Left lung (tissue), 10 donors: ENCODE data around the gene IL17RE. TPM values are rescaled to one million over a fixed set of nuclear protein-coding genes. Genes with fewer than 3 reads are reported as not detected.

Experiments
- ATAC-seq: fragments of 200-7000 bp; cut with Tn5 transposase; one replicate; pipeline ENCODE4 v1.9.1; 2020; ENCODE audit warnings: moderate library complexity
- DNase-seq, 4 donors: peaks; one replicate each; pipeline ENCODE4 v3.0.0-alpha.2; 2013 to 2020
- H3K27ac ChIP-seq, 2 donors: fragments of 200-600 bp; sonication (generic) in 1 of 2; one replicate each; pipeline versions ENCODE4 v1.5.0 to v1.8.0; 2020 to 2021
- H3K27me3 ChIP-seq, 2 donors: fragments of 200-600 bp; sonication (generic) in 1 of 2; one replicate each; pipeline versions ENCODE4 v1.5.0 to v1.8.0; 2020 to 2021
- H3K36me3 ChIP-seq, 2 donors: fragments of 200-600 bp; sonication (generic) in 1 of 2; one replicate each; pipeline versions ENCODE4 v1.5.0 to v1.8.0; 2020 to 2021
- H3K4me1 ChIP-seq, 2 donors: fragments of 200-600 bp; one replicate each; pipeline ENCODE4 v1.8.0; 2021
- H3K4me3 ChIP-seq, 2 donors: fragments of 200-600 bp; sonication (generic) in 1 of 2; one replicate each; pipeline versions ENCODE4 v1.5.0 to v1.8.0; 2020 to 2021; ENCODE audit warnings: mild to moderate bottlenecking in 1 of 2
- H3K9me3 ChIP-seq, 2 donors: fragments of 200-600 bp; sonication (generic) in 1 of 2; one replicate each; pipeline versions ENCODE4 v1.5.0 to v1.8.0; 2020 to 2021
- intact Hi-C, 2 donors: fragments of 100-400 bp; cut with DNase I; formaldehyde crosslinking; loops; one replicate each; pipeline versions ENCODE4 v1.11.2 to v1.14.2; 2022
- polyA plus RNA-seq, 6 donors: library from polyadenylated mRNA; unstranded; fragments of 120-200 nt; gene quantifications; one replicate each; pipeline ENCODE4 v1.2.1, GENCODE V29; 2013; ENCODE audit not compliant: insufficient read length in 6 of 6
- total RNA-seq, 2 donors: library from RNA; stranded (reverse); fragmentation: NEBNext Ultra II Directional; extraction: Animal tissue kit (Norgen Biotek cat#: 25700); gene quantifications; one replicate each; pipeline ENCODE4 v1.2.1, GENCODE V29; 2021
- TF ChIP-seq, protein P1 (sequence below), 2 donors: fragments of 200-600 bp; sonication (generic) in 1 of 2; IDR thresholded peaks; one replicate each; pipeline versions ENCODE4 v1.5.0 to v1.8.0; 2021; ENCODE audit warnings: antibody characterized with exemption in 2 of 2
- donor health status: DM: no; HTN: yes; CAD: no.
- donor health status: DM: no; HTN: no; CAD: no.

IL17RE gene
- total and polyA plus RNA-seq, 8 donors: 14.4 to 108 (median 80.5) TPM

DNA sequence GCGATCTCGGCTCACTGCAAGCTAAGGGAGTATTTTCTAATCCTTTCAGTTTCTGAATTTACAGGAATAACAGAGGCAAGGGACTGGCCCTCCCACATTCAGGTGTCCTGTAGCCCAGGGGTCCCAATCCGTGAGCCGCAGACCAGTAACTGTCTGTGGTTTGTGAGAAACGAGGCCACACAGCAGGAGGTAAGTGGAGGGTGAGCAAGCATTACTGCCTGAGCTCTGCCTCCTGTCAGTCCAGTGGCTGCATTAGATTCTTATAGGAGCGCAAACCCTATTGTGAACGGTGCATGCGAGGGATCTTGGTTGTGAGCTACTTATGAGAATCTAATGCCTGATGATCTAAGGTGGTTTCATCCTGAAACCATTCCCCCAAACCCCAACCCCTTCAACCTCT lies 9.2 kb downstream of the IL17RE start:
- ATAC-seq (no peak), DNase-seq (no peak)
- no peaks in the 10 kb centered on the region for H3K27me3 ChIP-seq
- intact Hi-C loops: no loop called here
- no peak overlapping the region for H3K4me3 ChIP-seq
- no peak overlapping the region for H3K27ac ChIP-seq
- TF ChIP-seq, protein P1, sequence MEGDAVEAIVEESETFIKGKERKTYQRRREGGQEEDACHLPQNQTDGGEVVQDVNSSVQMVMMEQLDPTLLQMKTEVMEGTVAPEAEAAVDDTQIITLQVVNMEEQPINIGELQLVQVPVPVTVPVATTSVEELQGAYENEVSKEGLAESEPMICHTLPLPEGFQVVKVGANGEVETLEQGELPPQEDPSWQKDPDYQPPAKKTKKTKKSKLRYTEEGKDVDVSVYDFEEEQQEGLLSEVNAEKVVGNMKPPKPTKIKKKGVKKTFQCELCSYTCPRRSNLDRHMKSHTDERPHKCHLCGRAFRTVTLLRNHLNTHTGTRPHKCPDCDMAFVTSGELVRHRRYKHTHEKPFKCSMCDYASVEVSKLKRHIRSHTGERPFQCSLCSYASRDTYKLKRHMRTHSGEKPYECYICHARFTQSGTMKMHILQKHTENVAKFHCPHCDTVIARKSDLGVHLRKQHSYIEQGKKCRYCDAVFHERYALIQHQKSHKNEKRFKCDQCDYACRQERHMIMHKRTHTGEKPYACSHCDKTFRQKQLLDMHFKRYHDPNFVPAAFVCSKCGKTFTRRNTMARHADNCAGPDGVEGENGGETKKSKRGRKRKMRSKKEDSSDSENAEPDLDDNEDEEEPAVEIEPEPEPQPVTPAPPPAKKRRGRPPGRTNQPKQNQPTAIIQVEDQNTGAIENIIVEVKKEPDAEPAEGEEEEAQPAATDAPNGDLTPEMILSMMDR (IDR thresholded peaks at IDR 0.05): no peak
- no peaks in the 10 kb centered on the region for H3K9me3 ChIP-seq
- no peaks in the 10 kb centered on the region for H3K36me3 ChIP-seq
- peaks cover 6 to 45% of the 10 kb centered on the region in 2 donors for H3K4me1 ChIP-seq

DNA sequence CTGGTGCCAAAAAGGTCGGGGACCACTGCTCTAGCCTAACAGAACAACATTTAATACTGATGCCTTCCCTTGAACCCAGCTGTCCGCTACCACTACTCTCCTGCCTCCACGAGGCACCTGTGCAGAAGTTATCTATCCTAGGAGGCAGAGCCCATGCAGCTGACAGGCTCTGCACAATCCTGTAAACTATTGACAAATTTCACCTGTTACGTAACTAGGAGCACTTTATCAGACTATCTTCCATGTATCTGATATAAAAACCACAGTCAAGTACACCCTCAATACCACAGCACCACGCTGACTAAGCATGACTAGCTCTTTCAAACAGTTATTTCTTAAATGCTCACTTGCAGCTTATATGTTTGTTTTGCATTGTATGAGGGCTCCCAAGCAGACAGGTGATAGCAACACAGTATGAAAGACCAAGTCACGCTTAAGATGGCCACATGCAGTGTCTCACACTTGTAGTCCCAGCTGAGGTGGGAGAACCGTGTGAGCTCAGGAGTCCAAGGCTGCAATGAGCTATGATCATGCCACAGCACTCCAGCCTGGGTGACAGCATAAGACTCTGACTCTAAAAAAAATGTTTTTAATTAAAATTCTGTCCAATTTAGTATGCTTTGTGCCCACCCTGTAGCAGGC lies 9.8 kb downstream of the IL17RE start:
- peaks cover 9 to 51% of the 10 kb centered on the region in 2 donors for H3K4me1 ChIP-seq
- no peaks in the 10 kb centered on the region for H3K27me3 ChIP-seq
- no peaks in the 10 kb centered on the region for H3K36me3 ChIP-seq
- ATAC-seq (no peak), DNase-seq (no peak)
- TF ChIP-seq, protein P1 (IDR thresholded peaks at IDR 0.05): no peak
- no peaks in the 10 kb centered on the region for H3K9me3 ChIP-seq
- H3K27ac ChIP-seq: no peak overlapping the region
- no peak overlapping the region for H3K4me3 ChIP-seq
- intact Hi-C loops: no loop called here

DNA sequence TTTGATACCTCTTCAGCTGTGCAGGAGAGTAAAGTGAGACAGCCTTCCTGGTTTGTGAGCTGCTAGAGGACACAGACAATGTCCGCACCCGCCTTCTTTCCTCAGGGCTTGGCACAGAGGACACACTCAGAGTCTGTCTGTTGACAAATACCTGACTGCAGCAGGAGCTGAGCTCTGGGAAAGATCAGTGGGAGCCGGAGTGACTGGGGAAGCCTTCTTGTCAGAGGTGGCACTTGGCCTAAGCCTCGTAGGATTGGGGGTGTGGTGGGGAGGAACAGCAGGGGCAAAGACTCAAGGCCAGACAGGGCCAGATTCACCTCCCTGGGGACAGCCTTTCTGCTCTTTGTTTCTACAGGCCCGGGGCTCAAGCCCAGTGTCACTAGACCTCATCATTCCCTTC lies 11.0 kb downstream of the IL17RE start:
- TF ChIP-seq, protein P1 (IDR thresholded peaks at IDR 0.05): no peak
- H3K27me3 ChIP-seq: no peaks in the 10 kb centered on the region
- no peak for DNase-seq
- H3K27ac ChIP-seq: no peak overlapping the region
- peaks cover 18 to 63% of the 10 kb centered on the region in 2 donors for H3K4me1 ChIP-seq
- no peak for ATAC-seq
- H3K36me3 ChIP-seq: no peaks in the 10 kb centered on the region
- H3K4me3 ChIP-seq: no peak overlapping the region
- H3K9me3 ChIP-seq: no peaks in the 10 kb centered on the region
- intact Hi-C loops: no loop called here

DNA sequence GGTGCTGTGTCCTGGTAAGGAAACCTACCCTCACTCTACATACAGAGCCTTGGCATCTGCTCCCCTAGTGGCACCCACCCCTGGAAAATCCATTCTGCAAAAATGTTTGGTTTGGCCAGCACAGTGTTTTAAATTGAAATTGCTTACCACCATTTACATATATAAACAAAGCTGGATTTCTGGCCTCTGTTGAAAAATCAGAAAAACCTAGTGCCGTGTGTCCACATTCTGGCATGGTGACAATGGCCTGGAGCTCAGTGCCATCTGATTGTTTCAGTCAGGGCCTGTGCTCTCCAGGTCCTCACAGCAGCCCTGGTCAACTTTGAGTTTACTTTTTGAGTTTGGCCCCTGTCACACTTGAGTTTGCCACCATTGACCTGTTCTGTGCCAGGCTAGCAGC lies 11.4 kb downstream of the IL17RE start:
- Histone ChIP-seq H3K4me3 (no peak overlapping the region), H3K9me3 (no peaks in the 10 kb centered on the region), H3K4me1 (peaks cover 18 to 59% of the 10 kb centered on the region in 2 donors), H3K27ac (no peak overlapping the region), H3K27me3 (no peaks in the 10 kb centered on the region), H3K36me3 (no peaks in the 10 kb centered on the region)
- intact Hi-C loops: no loop called here
- TF ChIP-seq, protein P1 (IDR thresholded peaks at IDR 0.05): no peak
- DNase-seq (no peak), ATAC-seq (no peak)

DNA sequence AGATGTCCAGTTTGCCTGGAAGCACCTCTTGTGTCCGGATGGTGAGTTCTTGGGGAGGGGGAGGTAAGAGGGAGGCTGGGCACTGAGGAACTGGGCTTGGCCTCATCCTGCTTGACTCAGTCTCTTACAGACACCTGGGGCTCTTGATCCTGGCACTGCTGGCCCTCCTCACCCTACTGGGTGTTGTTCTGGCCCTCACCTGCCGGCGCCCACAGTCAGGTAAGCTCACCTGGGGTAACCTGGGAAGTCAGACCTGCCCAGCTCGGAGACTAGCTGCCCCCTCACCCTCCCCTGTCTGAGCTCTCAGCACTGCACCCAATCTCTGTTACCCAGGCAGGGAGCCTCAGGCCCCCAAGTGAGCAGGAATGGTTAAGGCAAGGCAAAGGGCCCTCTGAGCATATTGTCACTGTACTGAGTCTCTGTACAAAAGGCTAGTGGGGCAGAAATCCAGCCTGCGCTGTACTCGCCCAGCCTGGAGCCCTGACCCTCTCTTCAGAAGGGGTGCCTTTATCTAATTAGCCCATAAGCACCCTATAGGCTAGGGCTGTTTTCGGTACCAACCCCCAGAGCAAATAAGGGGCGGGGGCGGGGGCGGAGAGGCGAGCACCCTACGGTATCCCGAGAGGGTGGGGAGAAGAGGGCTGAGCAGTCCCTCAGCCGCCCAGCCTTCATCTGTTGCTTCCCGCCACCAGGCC lies 12.1 kb downstream of the IL17RE start:
- Histone ChIP-seq H3K36me3 (no peaks in the 10 kb centered on the region), H3K4me3 (peak overlapping the region; percentile 55 to 57), H3K27me3 (no peaks in the 10 kb centered on the region), H3K27ac (peak overlapping the region; percentile 87 to 88), H3K9me3 (no peaks in the 10 kb centered on the region), H3K4me1 (peaks cover 18 to 56% of the 10 kb centered on the region in 2 donors)
- TF ChIP-seq, protein P1 (IDR thresholded peaks at IDR 0.05): no peak
- ATAC-seq: no peak
- no peak for DNase-seq
- intact Hi-C loops: no loop called here
